Activated T-cell treated with anti-CD3 and anti-CD28 coated beads, Interleukin-2, amount 50 U/mL, for 24 hours (primary cell): Measurements from ENCODE around the gene SPECC1L.
"Not testable (repeated sequence)": the region's sequence is repeated elsewhere in the genome, so short reads cannot be mapped to it uniquely, and the experiment has no call there.

Experiments used
- DNase-seq: peaks from one replicate; pipeline ENCODE4 v3.0.0-alpha.2; 2020
- H3K27ac Mint-ChIP-seq: 2 replicates; pipeline ENCODE4 v1.8.0; 2020; ENCODE audit warnings: mild to moderate bottlenecking, mixed read lengths
- H3K27me3 Mint-ChIP-seq: 2 replicates; pipeline ENCODE4 v1.8.0; 2020; ENCODE audit warnings: mixed read lengths
- H3K36me3 Mint-ChIP-seq: 2 replicates; pipeline ENCODE4 v1.8.0; 2020; ENCODE audit warnings: low read depth, mixed read lengths
- H3K4me1 Mint-ChIP-seq: 2 replicates; pipeline ENCODE4 v1.8.0; 2020; ENCODE audit warnings: low read depth, mixed read lengths
- H3K4me3 Mint-ChIP-seq: 2 replicates; pipeline ENCODE4 v1.8.0; 2020; ENCODE audit warnings: mild to moderate bottlenecking, moderate library complexity, mixed read lengths
- H3K9me3 Mint-ChIP-seq: 2 replicates; pipeline ENCODE4 v1.8.0; 2020; ENCODE audit warnings: mixed read lengths

The SPECC1L gene

DNA sequence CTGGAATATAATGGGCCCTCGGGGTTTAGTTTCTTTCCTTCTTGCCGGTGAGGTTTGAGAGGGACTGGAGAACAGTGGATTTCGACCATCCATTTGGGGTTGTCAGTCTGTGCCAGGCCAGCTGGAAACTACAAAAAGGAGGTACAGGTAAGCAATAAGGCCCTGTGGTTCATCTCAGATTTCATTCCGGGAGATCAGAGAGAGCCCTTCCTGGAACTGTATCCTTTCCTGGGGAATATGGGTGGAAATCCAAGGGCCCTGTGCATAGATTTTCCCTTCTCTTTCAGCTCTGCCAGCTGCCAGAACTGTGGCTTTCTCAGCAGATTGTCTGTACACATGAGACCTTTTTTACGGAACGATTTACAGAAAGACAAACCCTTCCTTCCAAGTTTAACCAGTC lies 17.2 kb downstream of the SPECC1L start:
- not testable (repeated sequence) for DNase-seq, H3K27me3 Mint-ChIP-seq, H3K27ac Mint-ChIP-seq, H3K9me3 Mint-ChIP-seq, H3K4me3 Mint-ChIP-seq
- Mint-ChIP-seq H3K36me3 (peaks cover 10% of the 10 kb centered on the region), H3K4me1 (peaks cover 69% of the 10 kb centered on the region)

- no peak for DNase-seq
- Mint-ChIP-seq H3K4me3 (no peak overlapping the region), H3K27me3 (no peaks in the 10 kb centered on the region), H3K9me3 (no peaks in the 10 kb centered on the region), H3K4me1 (peaks cover 60% of the 10 kb centered on the region), H3K36me3 (peaks cover 8% of the 10 kb centered on the region), H3K27ac (no peak overlapping the region)
These were observed 18.5 kb downstream of the SPECC1L start for GRCh38 chr22:24289114-24289513.

GRCh38 chr22:24289741-24290163 lies 19.1 kb downstream of the SPECC1L start:
- H3K36me3 Mint-ChIP-seq, result peaks cover 8% of the 10 kb centered on the region
- H3K4me1 Mint-ChIP-seq, result peaks cover 56% of the 10 kb centered on the region
- DNase-seq, result no peak
- no peak overlapping the region for H3K27ac Mint-ChIP-seq
- H3K9me3 Mint-ChIP-seq, result no peaks in the 10 kb centered on the region
- no peaks in the 10 kb centered on the region for H3K27me3 Mint-ChIP-seq
- H3K4me3 Mint-ChIP-seq, result no peak overlapping the region

DNA sequence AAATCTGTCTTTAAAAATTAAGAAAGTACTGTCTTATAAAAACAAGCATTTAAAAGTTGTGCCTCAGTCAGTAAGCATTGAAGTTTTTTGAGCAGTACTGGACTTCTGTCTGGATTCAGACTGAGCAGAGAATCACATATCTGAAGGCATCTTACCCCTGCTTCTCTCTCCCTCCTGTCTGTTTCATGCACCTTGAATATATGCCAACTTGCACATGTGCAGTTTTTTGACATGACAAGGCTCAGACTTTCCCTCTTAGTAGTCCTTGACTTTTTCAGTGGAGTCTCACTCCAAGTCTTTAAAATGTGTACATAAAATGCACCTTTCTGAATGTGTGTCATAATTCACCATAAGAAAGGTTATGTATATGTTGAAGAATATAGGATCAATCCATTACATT lies 19.8 kb downstream of the SPECC1L start:
- Mint-ChIP-seq H3K36me3 (peaks cover 9% of the 10 kb centered on the region), H3K4me1 (peaks cover 49% of the 10 kb centered on the region), H3K4me3 (no peak overlapping the region), H3K27me3 (no peaks in the 10 kb centered on the region), H3K9me3 (no peaks in the 10 kb centered on the region), H3K27ac (no peak overlapping the region)
- no peak for DNase-seq

DNA sequence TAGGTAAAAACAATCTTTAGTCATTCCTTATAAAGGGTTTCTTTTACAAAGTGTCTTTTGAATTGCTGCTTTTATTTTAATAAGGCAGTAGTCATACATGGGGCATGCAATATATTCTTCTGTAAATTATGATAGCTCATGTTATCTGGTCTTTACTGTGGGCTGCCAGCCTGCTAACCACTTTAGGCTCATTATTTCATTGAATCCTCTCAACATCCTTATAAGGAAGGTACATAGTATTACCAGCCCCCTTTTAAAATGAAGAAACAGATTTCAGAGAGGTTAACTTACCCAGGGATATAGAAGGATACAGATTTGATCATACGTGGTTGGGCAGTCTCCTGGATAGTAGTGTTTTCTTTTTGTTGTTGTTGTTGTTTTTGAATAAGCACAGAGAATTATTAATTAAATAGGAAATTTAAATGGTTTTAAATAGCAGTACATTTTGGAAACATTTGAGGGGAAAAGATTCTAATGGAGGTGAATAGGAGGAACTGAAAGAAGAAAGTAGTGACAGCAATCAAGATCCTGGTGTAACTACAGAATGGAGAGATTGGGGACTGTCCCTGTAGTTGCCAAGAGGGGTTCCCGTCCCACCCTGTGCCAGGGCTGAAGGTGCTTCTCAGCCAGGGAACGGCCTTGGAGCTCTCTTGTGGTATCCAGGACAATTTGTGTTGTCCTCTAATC lies 21.0 kb downstream of the SPECC1L start:
- peaks cover 10% of the 10 kb centered on the region for H3K36me3 Mint-ChIP-seq
- peaks cover 41% of the 10 kb centered on the region for H3K4me1 Mint-ChIP-seq
- no peak overlapping the region for H3K4me3 Mint-ChIP-seq

DNA sequence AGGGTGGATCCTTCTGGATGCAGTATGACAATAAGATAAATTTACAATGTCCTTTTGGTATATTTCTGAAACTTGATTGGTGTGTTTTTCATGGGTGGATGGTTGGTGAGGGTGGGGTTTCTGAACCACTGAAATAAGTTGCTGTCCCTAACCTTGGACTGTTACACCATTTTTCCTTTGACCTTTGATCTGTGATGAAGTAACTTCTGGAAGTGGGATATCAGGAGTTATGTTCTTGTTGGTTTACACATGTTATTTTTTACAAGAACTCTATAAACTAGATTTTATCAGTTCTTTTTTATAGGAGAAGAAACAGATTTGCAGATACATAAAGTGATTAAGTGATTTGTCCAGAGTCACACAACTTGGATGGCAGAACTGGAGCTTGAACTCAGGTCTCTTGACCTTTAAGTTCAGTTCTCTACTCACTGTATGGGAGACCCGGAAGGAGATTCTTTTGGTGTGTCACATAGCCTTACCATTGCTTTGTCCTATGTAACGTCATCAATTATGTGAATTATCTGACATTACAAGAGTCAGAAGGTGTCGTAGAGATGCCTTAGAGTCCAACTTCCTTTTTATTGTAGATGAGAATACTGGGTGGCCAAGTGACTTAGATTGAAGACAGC lies 21.7 kb downstream of the SPECC1L start:
- H3K36me3 Mint-ChIP-seq, H3K4me3 Mint-ChIP-seq, DNase-seq, H3K27me3 Mint-ChIP-seq, H3K9me3 Mint-ChIP-seq, H3K27ac Mint-ChIP-seq: not testable (repeated sequence)
- peaks cover 38% of the 10 kb centered on the region for H3K4me1 Mint-ChIP-seq

More for the DNA sequence above, 21.0 kb downstream of the SPECC1L start:
- DNase-seq, result no peak
- no peaks in the 10 kb centered on the region for H3K9me3 Mint-ChIP-seq
- H3K27ac Mint-ChIP-seq, result no peak overlapping the region
- H3K27me3 Mint-ChIP-seq, result no peaks in the 10 kb centered on the region

- H3K27ac Mint-ChIP-seq, H3K9me3 Mint-ChIP-seq, H3K36me3 Mint-ChIP-seq, H3K27me3 Mint-ChIP-seq, DNase-seq, H3K4me3 Mint-ChIP-seq: not testable (repeated sequence)
- peaks cover 38% of the 10 kb centered on the region for H3K4me1 Mint-ChIP-seq
These were observed 24.3 kb downstream of the SPECC1L start for GRCh38 chr22:24294913-24295312.

- not testable (repeated sequence) for H3K9me3 Mint-ChIP-seq, DNase-seq, H3K27me3 Mint-ChIP-seq, H3K4me3 Mint-ChIP-seq
- Mint-ChIP-seq H3K36me3 (peaks cover 27% of the 10 kb centered on the region), H3K27ac (peak overlapping the region; percentile 22), H3K4me1 (peaks cover 50% of the 10 kb centered on the region)
These were observed 28.0 kb downstream of the SPECC1L start for GRCh38 chr22:24298497-24299155.

GRCh38 chr22:24300522-24300921 lies 29.9 kb downstream of the SPECC1L start:
- DNase-seq, H3K27ac Mint-ChIP-seq: not testable (repeated sequence)

GRCh38 chr22:24302591-24302990 lies 32.0 kb downstream of the SPECC1L start:
- Mint-ChIP-seq H3K4me1 (peaks cover 71% of the 10 kb centered on the region), H3K27ac (no peak overlapping the region), H3K4me3 (no peak overlapping the region), H3K36me3 (peaks cover 60% of the 10 kb centered on the region), H3K27me3 (no peaks in the 10 kb centered on the region), H3K9me3 (no peaks in the 10 kb centered on the region)
- no peak for DNase-seq

More at GRCh38 chr22:24300522-24300921, 29.9 kb downstream of the SPECC1L start:
- Mint-ChIP-seq H3K36me3 (peaks cover 44% of the 10 kb centered on the region), H3K4me1 (peaks cover 66% of the 10 kb centered on the region)
- H3K27me3 Mint-ChIP-seq, H3K9me3 Mint-ChIP-seq, H3K4me3 Mint-ChIP-seq: not testable (repeated sequence)

- no peak for DNase-seq
- Mint-ChIP-seq H3K9me3 (no peaks in the 10 kb centered on the region), H3K4me3 (no peak overlapping the region), H3K36me3 (peaks cover 63% of the 10 kb centered on the region), H3K4me1 (peaks cover 71% of the 10 kb centered on the region), H3K27ac (no peak overlapping the region), H3K27me3 (no peaks in the 10 kb centered on the region)
These were observed 32.4 kb downstream of the SPECC1L start for GRCh38 chr22:24303007-24303406.

- H3K27ac Mint-ChIP-seq, result peak overlapping the region; percentile 1
- DNase-seq, result no peak
- H3K36me3 Mint-ChIP-seq, result peaks cover 73% of the 10 kb centered on the region
- peaks cover 61% of the 10 kb centered on the region for H3K4me1 Mint-ChIP-seq
- no peaks in the 10 kb centered on the region for H3K9me3 Mint-ChIP-seq
- no peak overlapping the region for H3K4me3 Mint-ChIP-seq
- H3K27me3 Mint-ChIP-seq, result no peaks in the 10 kb centered on the region
These were observed 33.5 kb downstream of the SPECC1L start for GRCh38 chr22:24304062-24304675.

DNA sequence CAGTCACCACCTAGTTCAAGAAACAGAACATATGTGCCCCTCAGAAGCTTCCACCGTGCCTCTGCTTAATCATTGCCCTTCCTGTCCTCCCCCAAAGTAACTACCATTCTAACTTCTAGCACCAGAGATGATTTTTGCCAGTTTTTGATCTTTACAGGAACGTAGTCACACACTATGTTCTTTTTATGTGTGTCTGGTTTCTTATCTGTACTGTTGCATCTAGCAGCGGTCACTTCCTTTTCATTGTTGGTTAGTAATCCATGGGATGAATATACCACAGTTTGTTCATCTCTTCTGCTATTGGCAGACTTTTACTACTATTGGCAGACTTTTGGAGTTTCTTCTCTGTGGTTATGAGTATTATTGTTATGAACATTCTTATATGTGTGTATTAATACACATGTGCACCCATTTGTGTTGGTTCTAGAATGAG lies 34.6 kb downstream of the SPECC1L start:
- no peaks in the 10 kb centered on the region for H3K27me3 Mint-ChIP-seq
- H3K4me1 Mint-ChIP-seq, result peaks cover 55% of the 10 kb centered on the region
- peaks cover 80% of the 10 kb centered on the region for H3K36me3 Mint-ChIP-seq
- DNase-seq, result no peak
- H3K9me3 Mint-ChIP-seq, result no peaks in the 10 kb centered on the region
- no peak overlapping the region for H3K4me3 Mint-ChIP-seq
- peak overlapping the region; percentile 80 for H3K27ac Mint-ChIP-seq

- Mint-ChIP-seq H3K27ac (no peak overlapping the region), H3K36me3 (peaks cover 82% of the 10 kb centered on the region), H3K27me3 (no peaks in the 10 kb centered on the region), H3K4me1 (peaks cover 7% of the 10 kb centered on the region), H3K9me3 (no peaks in the 10 kb centered on the region), H3K4me3 (no peak overlapping the region)
- DNase-seq, result no peak
These were observed 40.3 kb downstream of the SPECC1L start for GRCh38 chr22:24310969-24311368.
